Measurements from ENCODE around the gene C16orf78.
A peak's percentile ranks its signal among the peaks of the same experiment; 100 is the strongest.

C16orf78 gene

GRCh38 chr16:49352892-49353291 lies 20.7 kb upstream of the C16orf78 start:
- no peak overlapping the region for H3K27ac ChIP-seq (ENCODE audit: poor library complexity, severe bottlenecking)
- no peaks in the 10 kb centered on the region for H3K4me1 ChIP-seq (ENCODE audit: insufficient read depth, poor library complexity, severe bottlenecking)
- peaks cover 10% of the 10 kb centered on the region for H3K27me3 ChIP-seq (ENCODE audit: insufficient read depth, poor library complexity, severe bottlenecking)
- H3K4me3 ChIP-seq (ENCODE audit: severe bottlenecking), result no peak overlapping the region
- no peaks in the 10 kb centered on the region for H3K9me3 ChIP-seq (ENCODE audit: severe bottlenecking)
- DNase-seq (ENCODE audit: low spot score) (no peak), ATAC-seq (ENCODE audit: low read depth) (no peak; the same call in 2 of the 3 replicates)
- TF ChIP-seq, protein P1, sequence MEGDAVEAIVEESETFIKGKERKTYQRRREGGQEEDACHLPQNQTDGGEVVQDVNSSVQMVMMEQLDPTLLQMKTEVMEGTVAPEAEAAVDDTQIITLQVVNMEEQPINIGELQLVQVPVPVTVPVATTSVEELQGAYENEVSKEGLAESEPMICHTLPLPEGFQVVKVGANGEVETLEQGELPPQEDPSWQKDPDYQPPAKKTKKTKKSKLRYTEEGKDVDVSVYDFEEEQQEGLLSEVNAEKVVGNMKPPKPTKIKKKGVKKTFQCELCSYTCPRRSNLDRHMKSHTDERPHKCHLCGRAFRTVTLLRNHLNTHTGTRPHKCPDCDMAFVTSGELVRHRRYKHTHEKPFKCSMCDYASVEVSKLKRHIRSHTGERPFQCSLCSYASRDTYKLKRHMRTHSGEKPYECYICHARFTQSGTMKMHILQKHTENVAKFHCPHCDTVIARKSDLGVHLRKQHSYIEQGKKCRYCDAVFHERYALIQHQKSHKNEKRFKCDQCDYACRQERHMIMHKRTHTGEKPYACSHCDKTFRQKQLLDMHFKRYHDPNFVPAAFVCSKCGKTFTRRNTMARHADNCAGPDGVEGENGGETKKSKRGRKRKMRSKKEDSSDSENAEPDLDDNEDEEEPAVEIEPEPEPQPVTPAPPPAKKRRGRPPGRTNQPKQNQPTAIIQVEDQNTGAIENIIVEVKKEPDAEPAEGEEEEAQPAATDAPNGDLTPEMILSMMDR (IDR thresholded peaks at IDR 0.05; ENCODE audit: poor library complexity, severe bottlenecking), result peak; percentile 14
- H3K36me3 ChIP-seq (ENCODE audit: low read depth), result no peaks in the 10 kb centered on the region

DNA sequence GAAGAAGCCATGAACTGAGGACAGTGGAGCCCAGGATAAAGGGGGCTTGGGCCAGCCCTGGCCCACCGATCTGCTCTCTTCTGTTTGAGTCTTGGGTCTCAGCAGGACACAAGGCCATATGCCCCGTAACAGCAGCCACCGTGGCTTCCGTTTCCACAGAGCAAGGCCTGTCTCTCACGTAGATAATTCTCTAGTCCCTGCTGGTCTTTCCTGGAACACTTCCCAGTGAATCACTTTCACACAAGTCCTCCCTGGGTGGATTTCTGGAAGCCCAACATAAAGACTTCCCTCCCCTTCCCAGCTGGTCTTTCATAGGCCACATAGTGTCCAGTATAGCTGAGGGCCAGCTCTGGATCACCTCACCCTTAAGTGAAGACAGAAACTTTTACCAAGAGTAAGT lies 19.9 kb upstream of the C16orf78 start:
- ATAC-seq (ENCODE audit: low read depth) (no peak), DNase-seq (ENCODE audit: low spot score) (no peak)
- Histone ChIP-seq H3K9me3 (ENCODE audit: severe bottlenecking) (no peaks in the 10 kb centered on the region), H3K36me3 (ENCODE audit: low read depth) (no peaks in the 10 kb centered on the region), H3K4me3 (ENCODE audit: severe bottlenecking) (no peak overlapping the region), H3K27ac (ENCODE audit: poor library complexity, severe bottlenecking) (no peak overlapping the region), H3K4me1 (ENCODE audit: insufficient read depth, poor library complexity, severe bottlenecking) (no peaks in the 10 kb centered on the region), H3K27me3 (ENCODE audit: insufficient read depth, poor library complexity, severe bottlenecking) (peaks cover 13% of the 10 kb centered on the region)
- TF ChIP-seq, protein P1 (IDR thresholded peaks at IDR 0.05; ENCODE audit: poor library complexity, severe bottlenecking), result no peak

DNA sequence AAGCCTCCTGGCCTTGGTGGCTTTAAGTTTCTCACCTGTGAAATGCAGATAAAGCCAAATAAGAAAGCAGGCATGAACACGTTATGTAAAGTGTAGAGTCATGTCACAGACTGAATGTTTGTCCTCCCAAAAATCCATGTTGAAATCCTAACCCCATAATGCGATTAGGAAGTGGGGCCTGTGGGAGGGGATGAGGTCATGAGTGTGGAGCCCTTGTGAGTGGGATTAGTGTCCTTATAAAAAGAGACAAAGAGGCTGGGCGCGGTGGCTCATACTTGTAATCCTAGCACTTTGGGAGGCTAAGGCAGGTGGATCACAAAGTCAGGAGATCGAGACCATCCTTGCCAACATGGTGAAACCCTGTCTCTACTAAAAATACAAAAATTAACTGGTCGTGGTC lies 19.5 kb upstream of the C16orf78 start:
- Histone ChIP-seq H3K36me3 (ENCODE audit: low read depth) (no peaks in the 10 kb centered on the region), H3K4me1 (ENCODE audit: insufficient read depth, poor library complexity, severe bottlenecking) (no peaks in the 10 kb centered on the region), H3K4me3 (ENCODE audit: severe bottlenecking) (no peak overlapping the region), H3K27ac (ENCODE audit: poor library complexity, severe bottlenecking) (no peak overlapping the region), H3K9me3 (ENCODE audit: severe bottlenecking) (no peaks in the 10 kb centered on the region), H3K27me3 (ENCODE audit: insufficient read depth, poor library complexity, severe bottlenecking) (peaks cover 13% of the 10 kb centered on the region)
- no peak for ATAC-seq (ENCODE audit: low read depth)
- TF ChIP-seq, protein P1 (IDR thresholded peaks at IDR 0.05; ENCODE audit: poor library complexity, severe bottlenecking), result no peak
- peak; percentile 22 for DNase-seq (ENCODE audit: low spot score)

GRCh38 chr16:49354991-49355390 lies 18.6 kb upstream of the C16orf78 start:
- H3K9me3 ChIP-seq (ENCODE audit: severe bottlenecking), result no peaks in the 10 kb centered on the region
- H3K27me3 ChIP-seq (ENCODE audit: insufficient read depth, poor library complexity, severe bottlenecking), result peaks cover 13% of the 10 kb centered on the region
- DNase-seq (ENCODE audit: low spot score), result peak; percentile 42
- no peak overlapping the region for H3K4me3 ChIP-seq (ENCODE audit: severe bottlenecking)
- no peak overlapping the region for H3K27ac ChIP-seq (ENCODE audit: poor library complexity, severe bottlenecking)
- no peak for ATAC-seq (ENCODE audit: low read depth)
- TF ChIP-seq, protein P1 (IDR thresholded peaks at IDR 0.05; ENCODE audit: poor library complexity, severe bottlenecking), result no peak
- H3K36me3 ChIP-seq (ENCODE audit: low read depth), result no peaks in the 10 kb centered on the region
- H3K4me1 ChIP-seq (ENCODE audit: insufficient read depth, poor library complexity, severe bottlenecking), result no peaks in the 10 kb centered on the region

GRCh38 chr16:49355933-49356665 lies 17.5 kb upstream of the C16orf78 start:
- Histone ChIP-seq H3K4me3 (ENCODE audit: severe bottlenecking) (no peak overlapping the region), H3K4me1 (ENCODE audit: insufficient read depth, poor library complexity, severe bottlenecking) (no peaks in the 10 kb centered on the region), H3K27me3 (ENCODE audit: insufficient read depth, poor library complexity, severe bottlenecking) (peaks cover 13% of the 10 kb centered on the region), H3K27ac (ENCODE audit: poor library complexity, severe bottlenecking) (no peak overlapping the region), H3K9me3 (ENCODE audit: severe bottlenecking) (no peaks in the 10 kb centered on the region), H3K36me3 (ENCODE audit: low read depth) (no peaks in the 10 kb centered on the region)
- ATAC-seq (ENCODE audit: low read depth), result no peak
- peak; percentile 33 for DNase-seq (ENCODE audit: low spot score)
- TF ChIP-seq, protein P1 (IDR thresholded peaks at IDR 0.05; ENCODE audit: poor library complexity, severe bottlenecking), result no peak
